ENCODE data around the gene CDRT4. TPM values are rescaled to one million over a fixed set of nuclear protein-coding genes. Genes with fewer than 3 reads are reported as not detected.

Gene CDRT4
- total and polyA plus RNA-seq, 2 experiments from 2014 or later: 6.5 to 13.0 TPM

DNA sequence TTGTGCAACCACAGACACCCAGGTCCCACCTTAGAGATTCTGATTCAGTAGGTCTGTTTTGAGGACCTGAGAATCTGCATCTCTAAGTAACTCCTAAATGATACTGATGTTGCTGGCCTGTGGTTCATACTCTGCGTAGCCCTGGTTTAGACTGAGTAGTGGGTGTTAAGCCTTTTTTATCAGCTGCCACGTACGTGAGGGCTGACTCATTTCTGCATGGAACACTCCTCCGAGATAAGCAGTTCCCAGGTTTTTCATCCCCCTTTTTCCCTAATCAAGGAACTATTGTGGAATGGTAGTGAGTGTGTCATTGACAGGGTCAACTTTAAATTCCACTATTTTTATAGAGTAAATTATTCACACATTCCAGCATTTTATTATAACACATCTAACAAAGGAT lies 26.1 kb downstream of the CDRT4 start:
- Histone ChIP-seq H3K79me2 (replicated peaks; ENCODE audit: insufficient read depth) (no peaks in the 10 kb centered on the region), H3K36me3 (ENCODE audit: insufficient read depth) (no peaks in the 10 kb centered on the region), H3K27ac (ENCODE audit: low read depth) (no peak overlapping the region), H3K9me2 (ENCODE audit: insufficient read depth) (no peaks in the 10 kb centered on the region), H3F3A (replicated peaks; ENCODE audit: low read depth) (no peaks in the 10 kb centered on the region), H3K27me3 (ENCODE audit: insufficient read depth) (no peaks in the 10 kb centered on the region), H3K4me2 (no peak overlapping the region), H2AFZ (no peak overlapping the region), H3K4me3 (no peak overlapping the region), H3K4me1 (ENCODE audit: insufficient read depth) (no peaks in the 10 kb centered on the region), H4K20me1 (replicated peaks; ENCODE audit: insufficient read depth) (peaks cover 8% of the 10 kb centered on the region; the same call in 1 of the 2 replicates)
- TF ChIP-seq ZNF462 (CRISPR knock-in tag; IDR thresholded peaks at IDR 0.05): no peak
- TF ChIP-seq POLR2AphosphoS5 (IDR thresholded peaks at IDR 0.05; ENCODE audit: low read depth): no peak
- no peak for TF ChIP-seq ZNF114 (CRISPR knock-in tag; IDR thresholded peaks at IDR 0.05)
- TF ChIP-seq, protein P1, sequence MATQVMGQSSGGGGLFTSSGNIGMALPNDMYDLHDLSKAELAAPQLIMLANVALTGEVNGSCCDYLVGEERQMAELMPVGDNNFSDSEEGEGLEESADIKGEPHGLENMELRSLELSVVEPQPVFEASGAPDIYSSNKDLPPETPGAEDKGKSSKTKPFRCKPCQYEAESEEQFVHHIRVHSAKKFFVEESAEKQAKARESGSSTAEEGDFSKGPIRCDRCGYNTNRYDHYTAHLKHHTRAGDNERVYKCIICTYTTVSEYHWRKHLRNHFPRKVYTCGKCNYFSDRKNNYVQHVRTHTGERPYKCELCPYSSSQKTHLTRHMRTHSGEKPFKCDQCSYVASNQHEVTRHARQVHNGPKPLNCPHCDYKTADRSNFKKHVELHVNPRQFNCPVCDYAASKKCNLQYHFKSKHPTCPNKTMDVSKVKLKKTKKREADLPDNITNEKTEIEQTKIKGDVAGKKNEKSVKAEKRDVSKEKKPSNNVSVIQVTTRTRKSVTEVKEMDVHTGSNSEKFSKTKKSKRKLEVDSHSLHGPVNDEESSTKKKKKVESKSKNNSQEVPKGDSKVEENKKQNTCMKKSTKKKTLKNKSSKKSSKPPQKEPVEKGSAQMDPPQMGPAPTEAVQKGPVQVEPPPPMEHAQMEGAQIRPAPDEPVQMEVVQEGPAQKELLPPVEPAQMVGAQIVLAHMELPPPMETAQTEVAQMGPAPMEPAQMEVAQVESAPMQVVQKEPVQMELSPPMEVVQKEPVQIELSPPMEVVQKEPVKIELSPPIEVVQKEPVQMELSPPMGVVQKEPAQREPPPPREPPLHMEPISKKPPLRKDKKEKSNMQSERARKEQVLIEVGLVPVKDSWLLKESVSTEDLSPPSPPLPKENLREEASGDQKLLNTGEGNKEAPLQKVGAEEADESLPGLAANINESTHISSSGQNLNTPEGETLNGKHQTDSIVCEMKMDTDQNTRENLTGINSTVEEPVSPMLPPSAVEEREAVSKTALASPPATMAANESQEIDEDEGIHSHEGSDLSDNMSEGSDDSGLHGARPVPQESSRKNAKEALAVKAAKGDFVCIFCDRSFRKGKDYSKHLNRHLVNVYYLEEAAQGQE (IDR thresholded peaks at IDR 0.05; ENCODE audit: unreplicated experiment): no peak
- TF ChIP-seq STAT1 (IDR thresholded peaks at IDR 0.05; ENCODE audit: unreplicated experiment): no peak
- TF ChIP-seq JUNB (IDR thresholded peaks at IDR 0.05; ENCODE audit: unreplicated experiment): no peak
- no peak for TF ChIP-seq EZH2phosphoT487 (IDR thresholded peaks at IDR 0.05; ENCODE audit: unreplicated experiment)
- no peak for TF ChIP-seq CREB1 (CRISPR knock-in tag; IDR thresholded peaks at IDR 0.05; ENCODE audit: low read depth)
- TF ChIP-seq, protein P2, sequence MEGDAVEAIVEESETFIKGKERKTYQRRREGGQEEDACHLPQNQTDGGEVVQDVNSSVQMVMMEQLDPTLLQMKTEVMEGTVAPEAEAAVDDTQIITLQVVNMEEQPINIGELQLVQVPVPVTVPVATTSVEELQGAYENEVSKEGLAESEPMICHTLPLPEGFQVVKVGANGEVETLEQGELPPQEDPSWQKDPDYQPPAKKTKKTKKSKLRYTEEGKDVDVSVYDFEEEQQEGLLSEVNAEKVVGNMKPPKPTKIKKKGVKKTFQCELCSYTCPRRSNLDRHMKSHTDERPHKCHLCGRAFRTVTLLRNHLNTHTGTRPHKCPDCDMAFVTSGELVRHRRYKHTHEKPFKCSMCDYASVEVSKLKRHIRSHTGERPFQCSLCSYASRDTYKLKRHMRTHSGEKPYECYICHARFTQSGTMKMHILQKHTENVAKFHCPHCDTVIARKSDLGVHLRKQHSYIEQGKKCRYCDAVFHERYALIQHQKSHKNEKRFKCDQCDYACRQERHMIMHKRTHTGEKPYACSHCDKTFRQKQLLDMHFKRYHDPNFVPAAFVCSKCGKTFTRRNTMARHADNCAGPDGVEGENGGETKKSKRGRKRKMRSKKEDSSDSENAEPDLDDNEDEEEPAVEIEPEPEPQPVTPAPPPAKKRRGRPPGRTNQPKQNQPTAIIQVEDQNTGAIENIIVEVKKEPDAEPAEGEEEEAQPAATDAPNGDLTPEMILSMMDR (conservative IDR thresholded peaks at IDR 0.05; ENCODE audit: low read depth in 2 of 2): no peak
- no peak for TF ChIP-seq NANOG (IDR thresholded peaks at IDR 0.05; ENCODE audit: borderline replicate concordance)
- Mint-ChIP-seq H3K9me3 (no peaks in the 10 kb centered on the region), H3K4me3 (no peak overlapping the region), H3K36me3 (ENCODE audit: low read depth) (peaks cover 23% of the 10 kb centered on the region; the same call in 2 of the 3 replicates), H3K4me1 (peaks cover 5% of the 10 kb centered on the region; the same call in 2 of the 3 replicates), H3K27me3 (ENCODE audit: insufficient read depth, low read depth, poor library complexity) (peaks cover 8% of the 10 kb centered on the region), H3K27ac (no peak overlapping the region)
- DNase-seq (ENCODE audit: low spot score) (no peak), ATAC-seq (no peak)

All from GM23338 (cell line).